Stimulated activated CD8-positive, alpha-beta memory T cell treated with anti-CD3 and anti-CD28 coated beads, Interleukin-4, amount 100 ng/mL, for 48 hours (primary cell): ENCODE results near the gene DDRGK1.
"Not testable (repeated sequence)": the region's sequence is repeated elsewhere in the genome, so short reads cannot be mapped to it uniquely, and the experiment has no call there.

Source experiments
- DNase-seq: peaks from one replicate; pipeline ENCODE4 v3.0.0-alpha.2; 2020

Gene DDRGK1

GRCh38 chr20:3210346-3210745, 5.9 kb upstream of the DDRGK1 start:
- no peak for DNase-seq

DNA sequence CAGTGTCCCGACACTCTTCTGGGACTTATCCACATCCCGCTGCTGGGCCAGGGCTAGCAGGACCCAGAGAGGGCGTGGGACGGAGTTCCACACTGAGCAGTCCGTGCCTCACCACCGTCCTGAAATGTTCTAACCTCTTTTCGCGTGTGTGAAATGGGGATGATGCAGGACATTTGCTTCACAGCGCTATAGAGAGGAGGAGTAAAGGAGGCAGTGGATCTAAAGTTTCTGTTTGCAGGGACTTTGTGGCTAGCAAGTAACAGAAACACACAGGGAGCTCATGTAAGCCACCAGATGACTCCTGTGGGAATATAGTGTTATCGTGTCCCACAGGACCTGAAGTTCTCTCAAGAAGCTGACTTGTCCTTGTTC, 5.5 kb upstream of the DDRGK1 start:
- DNase-seq, result peak; percentile 33

DNA sequence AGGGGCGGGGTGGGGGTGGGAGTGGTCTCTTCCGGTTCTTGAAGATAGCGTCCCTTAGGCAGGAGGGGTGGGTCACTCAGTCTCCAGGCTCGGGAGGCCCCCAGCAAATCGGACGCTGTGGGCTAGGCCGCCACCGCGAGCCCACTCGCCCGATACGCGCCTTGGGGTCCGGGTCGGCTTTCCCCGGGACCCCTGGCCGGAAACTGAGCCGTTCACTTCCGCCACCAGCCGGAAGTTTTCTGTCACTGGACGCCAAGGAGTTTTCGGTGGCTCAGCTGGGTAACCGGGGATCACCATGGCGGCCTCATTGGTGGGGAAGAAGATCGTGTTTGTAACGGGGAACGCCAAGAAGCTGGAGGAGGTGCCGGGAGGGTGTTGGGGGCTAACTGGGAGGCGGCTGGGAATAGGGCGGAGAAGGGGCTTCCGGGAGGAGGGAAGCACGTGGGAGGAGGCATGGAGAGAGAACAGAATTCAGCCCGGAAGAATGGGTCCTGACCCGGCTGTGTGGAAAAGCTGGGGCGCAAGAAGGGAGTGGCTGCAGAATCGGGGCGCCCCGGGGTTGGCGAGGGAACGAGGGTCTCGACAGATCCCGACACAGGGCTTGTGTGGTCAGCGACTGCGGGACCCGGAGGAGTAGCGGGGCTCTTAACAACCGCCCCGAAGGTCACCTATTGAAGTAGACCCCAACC, 4.9 kb upstream of the DDRGK1 start, which contains the start of gene ITPA:
ITPA (plus strand) TSS at position 242 of the 689 bp plus-strand sequence; CDS start at position 296, 54 bp downstream.
- peak; percentile 78 for DNase-seq

GRCh38 chr20:3208786-3209256, 4.3 kb upstream of the DDRGK1 start:
- DNase-seq, result peak; percentile 31

- DNase-seq, result peak; percentile 60
Observed at GRCh38 chr20:3203315-3204123, 963 bp downstream of the DDRGK1 start.

GRCh38 chr20:3202965-3203314, 1.5 kb downstream of the DDRGK1 start:
- no peak for DNase-seq

- DNase-seq, result no peak
Observed at GRCh38 chr20:3199976-3200755, 4.3 kb downstream of the DDRGK1 start.

DNA sequence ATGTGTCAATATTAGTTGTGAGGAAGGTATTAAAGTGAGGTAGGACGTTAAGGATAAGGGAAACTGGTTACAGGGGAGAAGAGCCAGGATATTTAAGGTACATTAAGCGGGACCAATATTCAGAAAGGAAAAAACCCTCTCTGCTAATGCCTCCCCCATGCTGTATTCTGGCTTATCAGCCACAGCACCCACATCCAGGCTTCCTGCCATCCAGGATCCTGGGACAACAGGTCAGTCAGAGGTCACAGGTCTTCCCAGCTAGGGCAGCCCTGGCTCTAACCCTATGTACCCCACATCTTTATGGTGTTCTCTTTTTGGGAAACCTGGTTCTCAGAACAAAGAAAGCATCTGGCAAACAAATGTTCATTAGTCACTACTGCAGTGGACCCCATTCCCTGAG, 5.3 kb downstream of the DDRGK1 start:
- DNase-seq, result no peak

DNA sequence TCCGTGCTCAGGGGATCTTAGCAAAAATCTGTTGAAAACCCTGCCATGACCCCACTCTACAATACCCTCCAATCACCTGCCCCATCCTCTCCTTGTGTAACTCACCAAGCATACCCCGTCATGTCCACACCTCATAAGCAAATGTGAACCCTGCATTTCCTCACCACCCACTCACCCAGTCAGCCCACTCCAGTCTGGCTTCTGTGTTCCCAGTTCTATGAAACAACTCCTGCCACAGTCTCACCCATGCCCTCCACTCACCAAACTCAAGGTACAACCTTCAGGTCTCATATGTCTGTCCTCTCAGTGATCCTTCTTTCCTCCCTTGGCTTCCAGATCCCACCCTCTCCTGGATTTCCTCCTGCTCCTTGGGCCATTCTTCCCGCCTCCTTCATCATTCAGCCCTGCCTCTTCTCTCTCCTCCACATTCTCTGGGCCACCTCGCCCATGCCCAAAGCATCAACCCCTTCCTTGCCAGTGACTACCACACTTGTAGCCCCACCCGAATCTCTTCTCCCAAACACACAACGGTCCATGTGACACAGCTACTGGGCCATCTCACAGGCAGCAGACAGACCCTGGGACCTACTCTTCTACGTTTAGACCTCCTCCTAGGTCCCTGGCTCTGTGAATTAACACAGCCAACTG, 8.8 kb downstream of the DDRGK1 start:
- no peak for DNase-seq

- no peak for DNase-seq
Observed at GRCh38 chr20:3194617-3195280, 9.7 kb downstream of the DDRGK1 start.

- no peak for DNase-seq
Observed at GRCh38 chr20:3193806-3194616, 10.5 kb downstream of the DDRGK1 start.

- no peak for DNase-seq
Observed at GRCh38 chr20:3192226-3193015, 12.1 kb downstream of the DDRGK1 start.

DNA sequence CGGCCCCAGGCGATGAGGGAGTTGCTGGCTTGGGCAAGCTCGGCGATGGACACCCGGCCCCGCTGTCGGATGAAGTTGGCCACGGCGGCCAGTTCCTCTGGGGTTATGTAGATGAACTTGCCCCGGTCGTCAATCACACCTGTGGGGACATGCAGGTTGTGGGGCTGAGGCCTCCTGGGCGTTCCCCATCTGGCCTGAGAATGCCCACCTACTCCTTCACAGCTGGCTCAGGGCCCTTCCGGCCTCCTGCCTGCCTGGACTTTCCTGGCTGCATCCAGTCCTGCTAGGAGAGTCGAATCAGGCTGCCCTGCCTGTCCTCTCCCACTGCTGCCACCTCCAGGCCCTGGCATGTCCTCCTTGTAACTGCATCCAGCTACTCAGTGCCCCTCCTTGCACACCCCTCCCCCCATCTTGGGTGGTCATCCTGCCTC, 13.8 kb downstream of the DDRGK1 start:
- no peak for DNase-seq

DNA sequence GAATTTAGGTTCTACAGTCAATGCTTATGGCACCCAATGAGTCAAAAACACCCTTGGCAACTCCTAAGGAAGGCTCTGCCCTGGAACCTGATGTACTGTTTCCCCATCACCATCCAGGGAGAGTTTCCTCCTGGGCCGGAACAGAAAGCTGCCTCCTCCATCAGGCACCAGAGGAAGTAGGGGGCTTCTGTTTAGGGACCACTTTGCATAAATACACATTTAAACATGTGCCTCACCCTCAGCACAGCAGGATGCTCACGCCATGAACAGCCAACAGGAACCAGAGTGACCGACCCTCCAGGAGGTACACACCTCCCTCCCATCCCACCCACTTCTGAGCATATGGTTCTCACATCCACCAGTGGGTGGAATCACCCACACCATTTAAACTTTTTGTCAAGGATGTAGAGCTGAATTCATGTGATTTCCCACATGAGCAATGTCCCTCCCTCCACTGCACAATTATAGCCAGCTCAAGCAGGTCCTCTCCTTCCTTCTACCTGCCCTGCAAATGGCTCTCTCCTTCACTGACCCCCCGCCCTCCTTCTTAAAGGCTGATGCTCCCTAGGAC, 14.8 kb downstream of the DDRGK1 start:
- DNase-seq, result no peak

- DNase-seq, result no peak
Observed at GRCh38 chr20:3188823-3189413, 15.6 kb downstream of the DDRGK1 start.

DNA sequence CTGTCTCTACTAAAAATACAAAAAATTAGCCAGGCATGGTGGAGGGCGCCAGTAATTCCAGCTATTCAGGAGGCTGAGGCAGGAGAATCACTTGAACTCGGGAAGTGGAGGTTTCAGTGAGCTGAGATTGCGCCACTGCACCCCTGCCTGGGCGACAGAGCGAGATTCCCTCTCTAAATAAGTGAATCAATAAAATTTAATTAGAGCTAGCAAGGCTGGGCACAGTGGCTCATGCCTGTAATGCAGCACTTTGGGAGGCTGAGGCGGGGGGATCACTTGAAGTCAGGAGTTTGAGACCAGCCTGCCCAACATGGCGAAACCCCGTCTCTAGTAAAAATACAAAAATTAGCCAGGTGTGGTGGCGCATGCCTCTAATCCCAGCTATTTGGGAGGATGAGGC, 16.6 kb downstream of the DDRGK1 start:
- DNase-seq, result not testable (repeated sequence)

- no peak for DNase-seq
Observed at GRCh38 chr20:3183896-3184612, 20.4 kb downstream of the DDRGK1 start.

DNA sequence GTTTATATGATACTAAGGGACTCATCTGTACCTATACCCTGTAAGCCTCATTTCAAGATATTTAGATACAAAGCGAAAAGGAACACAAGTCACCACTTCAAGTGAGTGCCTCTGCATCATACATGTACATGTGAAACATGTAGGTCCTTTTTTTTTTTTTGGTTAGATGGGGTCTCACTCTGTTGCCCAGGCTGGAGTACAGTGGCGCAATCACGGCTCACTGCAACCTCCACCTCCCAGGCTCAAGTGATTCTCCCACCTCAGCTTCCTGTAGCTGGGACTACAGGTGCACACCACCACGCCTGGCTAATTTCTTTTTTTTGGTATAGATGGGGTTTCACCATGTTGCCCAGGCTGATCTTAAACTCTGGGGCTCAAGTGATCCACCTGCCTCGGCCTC, 22.1 kb downstream of the DDRGK1 start:
- DNase-seq, result not testable (repeated sequence)

DNA sequence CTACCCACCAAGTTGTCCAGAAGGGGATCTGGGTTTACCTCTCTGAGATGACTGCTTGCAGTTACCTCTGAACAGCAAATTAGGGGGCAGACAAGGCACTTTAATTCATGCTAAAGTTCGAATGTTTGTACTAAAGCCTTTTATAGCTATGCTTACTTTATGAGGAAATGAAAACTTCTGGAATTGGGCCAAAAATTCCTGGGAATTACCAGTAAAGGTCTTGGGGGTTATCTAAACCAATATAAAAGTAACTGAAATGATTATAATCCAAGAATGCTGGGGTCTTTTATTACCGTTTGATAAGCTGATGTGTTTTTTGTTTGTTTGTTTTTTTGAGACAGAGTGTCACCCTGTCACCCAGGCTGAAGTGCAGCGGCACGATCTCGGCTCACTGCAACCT, 23.2 kb downstream of the DDRGK1 start:
- DNase-seq, result no peak
